ENCODE measurements around the gene GHITM. TPM values are rescaled to one million over a fixed set of nuclear protein-coding genes. Genes with fewer than 3 reads are reported as not detected.

Gene GHITM
- total RNA-seq, 6 experiments from 2014 or later, result 133 to 231 (median 166) TPM

DNA sequence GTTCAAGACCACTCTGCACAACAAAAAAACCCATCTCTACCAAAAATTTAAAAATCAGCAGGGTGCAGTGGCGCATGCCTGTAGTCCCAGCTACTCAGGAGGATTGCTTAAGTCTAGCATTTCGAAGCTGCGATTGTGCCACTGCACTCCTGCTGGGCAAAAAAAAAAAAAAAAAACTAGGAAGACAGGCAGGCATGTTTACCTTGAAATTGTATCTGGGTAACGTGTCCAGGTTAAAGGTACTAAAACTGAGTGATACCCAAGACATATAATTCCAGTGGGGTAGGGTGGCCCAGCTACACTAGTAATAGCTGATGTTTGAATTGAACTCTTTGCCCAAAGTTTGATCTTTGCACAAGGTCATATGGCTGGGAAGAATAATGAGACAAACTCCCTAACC lies 16.2 kb downstream of the GHITM start:
- Histone ChIP-seq H3K27ac (no peak overlapping the region), H3K4me3 (no peak overlapping the region), H3K9me3 (no peaks in the 10 kb centered on the region), H3K4me1 (no peaks in the 10 kb centered on the region), H3K27me3 (no peaks in the 10 kb centered on the region), H3K36me3 (peaks cover 12 to 37% (median 21%) of the 10 kb centered on the region in 4 donors)
- intact Hi-C loops (cut with DNase I), result no loop called here
- ATAC-seq (no peak), DNase-seq (no peak)
- WGBS (ENCODE audit: insufficient coverage, low coverage, low lambda C conversion rate, missing lambda C conversion rate), result 82% methylated on average over 2 of the region's 4 CpGs
- TF ChIP-seq, protein P1, sequence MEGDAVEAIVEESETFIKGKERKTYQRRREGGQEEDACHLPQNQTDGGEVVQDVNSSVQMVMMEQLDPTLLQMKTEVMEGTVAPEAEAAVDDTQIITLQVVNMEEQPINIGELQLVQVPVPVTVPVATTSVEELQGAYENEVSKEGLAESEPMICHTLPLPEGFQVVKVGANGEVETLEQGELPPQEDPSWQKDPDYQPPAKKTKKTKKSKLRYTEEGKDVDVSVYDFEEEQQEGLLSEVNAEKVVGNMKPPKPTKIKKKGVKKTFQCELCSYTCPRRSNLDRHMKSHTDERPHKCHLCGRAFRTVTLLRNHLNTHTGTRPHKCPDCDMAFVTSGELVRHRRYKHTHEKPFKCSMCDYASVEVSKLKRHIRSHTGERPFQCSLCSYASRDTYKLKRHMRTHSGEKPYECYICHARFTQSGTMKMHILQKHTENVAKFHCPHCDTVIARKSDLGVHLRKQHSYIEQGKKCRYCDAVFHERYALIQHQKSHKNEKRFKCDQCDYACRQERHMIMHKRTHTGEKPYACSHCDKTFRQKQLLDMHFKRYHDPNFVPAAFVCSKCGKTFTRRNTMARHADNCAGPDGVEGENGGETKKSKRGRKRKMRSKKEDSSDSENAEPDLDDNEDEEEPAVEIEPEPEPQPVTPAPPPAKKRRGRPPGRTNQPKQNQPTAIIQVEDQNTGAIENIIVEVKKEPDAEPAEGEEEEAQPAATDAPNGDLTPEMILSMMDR (IDR thresholded peaks at IDR 0.05), result no peak
- TF ChIP-seq POLR2A (IDR thresholded peaks at IDR 0.05), result no peak

DNA sequence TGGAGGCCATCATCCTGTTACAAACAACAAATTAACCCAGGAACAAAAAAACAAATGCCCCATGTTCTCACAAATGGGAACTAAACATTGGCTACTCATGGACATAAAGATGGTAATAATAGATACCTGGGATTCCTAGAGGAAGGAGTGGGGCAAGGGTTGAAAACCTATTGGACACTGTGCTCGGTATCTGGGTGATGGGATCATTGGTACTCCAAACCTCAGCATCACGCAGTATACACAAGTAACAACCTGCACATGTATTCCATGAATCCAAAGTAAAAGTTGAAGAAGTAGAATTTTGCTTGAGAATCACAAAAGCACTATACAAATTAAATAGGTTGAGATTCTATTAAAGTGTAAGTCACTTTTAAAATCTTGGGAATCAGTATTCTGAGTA lies 16.7 kb downstream of the GHITM start:
- ATAC-seq, result no peak
- WGBS (ENCODE audit: insufficient coverage, low coverage, low lambda C conversion rate, missing lambda C conversion rate), result 96% methylated on average over 2 of the region's 2 CpGs
- peaks cover 12 to 32% (median 18%) of the 10 kb centered on the region in 4 donors for H3K36me3 ChIP-seq

DNA sequence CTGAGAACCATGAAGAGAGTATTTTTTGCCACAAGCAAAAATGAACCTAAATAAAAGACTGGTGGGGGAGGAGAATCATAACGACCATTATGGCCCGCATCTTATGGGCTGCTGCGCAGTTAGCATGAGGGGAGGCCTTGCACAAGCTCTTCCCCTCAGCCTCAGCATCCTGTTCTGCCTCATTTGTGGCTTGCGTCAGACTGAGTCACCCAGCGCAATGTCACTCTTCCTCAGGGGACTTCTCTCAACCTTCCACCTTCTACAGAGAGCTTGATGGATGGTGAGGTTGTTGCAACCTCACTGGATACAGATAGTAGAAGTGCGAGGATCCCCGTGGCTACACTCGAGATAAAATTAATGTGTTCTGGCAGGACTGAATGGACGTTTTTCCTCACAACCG lies 17.5 kb downstream of the GHITM start:
- Histone ChIP-seq H3K27ac (no peak overlapping the region), H3K4me1 (no peaks in the 10 kb centered on the region), H3K4me3 (no peak overlapping the region), H3K27me3 (no peaks in the 10 kb centered on the region), H3K36me3 (peaks cover 11 to 24% (median 14%) of the 10 kb centered on the region in 4 donors), H3K9me3 (no peaks in the 10 kb centered on the region)
- no peak for TF ChIP-seq POLR2A (IDR thresholded peaks at IDR 0.05)
- TF ChIP-seq, protein P1 (IDR thresholded peaks at IDR 0.05), result no peak
- no peak for DNase-seq
- ATAC-seq, result peak; percentile 49 to 68 (median 50)
- WGBS (ENCODE audit: insufficient coverage, low coverage, low lambda C conversion rate, missing lambda C conversion rate), result 47% methylated on average over 10 of the region's 10 CpGs
- intact Hi-C loops (cut with DNase I), result no loop called here

More for the DNA sequence above, 16.7 kb downstream of the GHITM start:
- no peak for DNase-seq
- Histone ChIP-seq H3K27ac (no peak overlapping the region), H3K9me3 (no peaks in the 10 kb centered on the region), H3K27me3 (no peaks in the 10 kb centered on the region), H3K4me1 (no peaks in the 10 kb centered on the region), H3K4me3 (no peak overlapping the region)
- TF ChIP-seq, protein P1 (IDR thresholded peaks at IDR 0.05), result no peak
- TF ChIP-seq POLR2A (IDR thresholded peaks at IDR 0.05), result no peak
- intact Hi-C loops (cut with DNase I), result no loop called here

DNA sequence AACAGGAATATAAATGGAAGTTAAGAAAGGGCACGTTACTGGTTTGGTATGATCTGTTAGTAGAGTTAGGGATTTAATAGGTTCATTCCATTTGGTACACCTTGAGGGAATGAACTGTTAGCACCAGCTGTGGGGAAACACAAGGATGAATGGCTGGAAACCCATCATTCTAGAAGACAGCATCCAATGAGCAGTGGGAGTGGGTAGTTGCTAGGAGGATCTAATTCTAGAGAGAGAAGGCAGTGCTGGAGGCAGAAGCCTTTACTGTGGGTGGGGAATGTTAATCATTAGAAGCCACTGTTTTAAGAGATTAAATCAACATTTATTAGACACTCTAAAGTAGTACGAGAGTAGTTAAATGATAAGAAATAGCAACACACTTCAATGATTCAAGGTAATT lies 18.8 kb downstream of the GHITM start:
- peaks cover under 1 to 11% (median 6%) of the 10 kb centered on the region in 4 donors for H3K36me3 ChIP-seq
- H3K9me3 ChIP-seq, result no peaks in the 10 kb centered on the region
- H3K27me3 ChIP-seq, result no peaks in the 10 kb centered on the region
- intact Hi-C loops (cut with DNase I), result no loop called here
- TF ChIP-seq, protein P1 (IDR thresholded peaks at IDR 0.05), result no peak
- TF ChIP-seq POLR2A (IDR thresholded peaks at IDR 0.05), result no peak
- DNase-seq, result no peak
- no peaks in the 10 kb centered on the region for H3K4me1 ChIP-seq
- 71% methylated on average over 2 of the region's 2 CpGs for WGBS (ENCODE audit: insufficient coverage, low coverage, low lambda C conversion rate, missing lambda C conversion rate)
- H3K4me3 ChIP-seq, result no peak overlapping the region
- no peak for ATAC-seq
- H3K27ac ChIP-seq, result no peak overlapping the region

DNA sequence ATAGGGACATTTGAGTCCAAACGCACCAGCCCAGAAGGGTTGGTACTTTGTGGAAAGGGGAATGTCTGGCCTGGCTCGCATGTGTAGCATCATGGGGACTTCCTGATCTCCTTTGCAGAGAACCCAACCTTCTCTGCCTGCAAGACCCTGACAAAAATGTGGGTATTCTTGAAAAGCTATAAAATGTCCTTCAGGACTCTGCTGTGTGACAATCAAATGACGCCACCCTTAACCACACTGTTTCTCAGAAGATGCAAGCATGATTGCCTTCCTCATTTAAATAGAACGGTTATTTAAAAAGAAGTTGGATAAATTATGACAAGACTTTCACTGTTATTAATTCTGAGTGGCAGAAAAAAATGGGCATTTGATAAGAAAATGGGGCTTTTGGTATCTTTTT lies 19.2 kb downstream of the GHITM start:
- H3K27me3 ChIP-seq, result no peaks in the 10 kb centered on the region
- H3K9me3 ChIP-seq, result no peaks in the 10 kb centered on the region
- intact Hi-C loops (cut with DNase I), result no loop called here
- no peaks in the 10 kb centered on the region for H3K4me1 ChIP-seq
- no peak overlapping the region for H3K27ac ChIP-seq
- H3K36me3 ChIP-seq, result peaks cover 0 to 6% (median 2%) of the 10 kb centered on the region in 4 donors
- no peak for DNase-seq
- 57% methylated on average over 4 of the region's 4 CpGs for WGBS (ENCODE audit: insufficient coverage, low coverage, low lambda C conversion rate, missing lambda C conversion rate)
- no peak for ATAC-seq
- TF ChIP-seq, protein P1 (IDR thresholded peaks at IDR 0.05), result no peak
- TF ChIP-seq POLR2A (IDR thresholded peaks at IDR 0.05), result no peak
- H3K4me3 ChIP-seq, result no peak overlapping the region
